Transverse colon (tissue), 4 donors: Measurements from ENCODE around the gene ZNF521.

Experiments
- CTCF ChIP-seq, 5 experiments: fragments of 200-600 bp in 3 of 5; fragments of 450-650 bp in 2 of 5; sonication (generic) in 3 of 5; IDR thresholded peaks; 1 replicate in 2 of 5; 2 replicates in 3 of 5; pipeline ENCODE4 v1.5.1; 2016 to 2017; ENCODE audit warnings: antibody characterized with exemption in 5 of 5, inconsistent platforms in 3 of 5, mild to moderate bottlenecking in 2 of 5, moderate library complexity in 1 of 5
- POLR2AphosphoS5 ChIP-seq, 3 donors: sonication (generic); formaldehyde crosslinking; IDR thresholded peaks; one replicate each; pipeline ENCODE4 v1.6.1; 2016; ENCODE audit warnings: antibody characterized with exemption in 3 of 3

DNA sequence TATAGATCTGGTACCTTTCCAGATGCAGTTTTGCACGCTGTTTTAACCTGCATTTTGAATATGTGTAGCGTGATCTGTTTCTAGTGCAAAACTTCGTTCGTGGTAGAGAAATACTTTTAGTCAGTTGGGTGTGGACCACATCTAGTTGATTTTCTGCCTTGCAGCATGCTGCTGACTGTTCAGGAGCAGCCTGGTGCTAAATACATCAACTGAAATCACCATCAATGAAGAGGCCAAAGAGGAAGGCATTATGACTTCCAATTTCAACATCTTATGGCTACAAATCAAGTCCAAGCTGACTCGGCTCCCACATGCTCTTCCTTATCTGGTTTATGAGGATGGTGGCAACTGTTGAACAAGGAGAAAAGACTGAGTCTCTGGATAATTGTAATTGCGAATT is 298.5 kb downstream of the ZNF521 start:
- no peak for TF ChIP-seq CTCF (IDR thresholded peaks at IDR 0.05)
- no peak for TF ChIP-seq POLR2AphosphoS5 (IDR thresholded peaks at IDR 0.05)
